Breast epithelium (tissue), 3 donors: ENCODE results near the gene ATP13A2.

Source experiments
- CTCF ChIP-seq, 3 donors: fragments of 450-650 bp; IDR thresholded peaks; one replicate each; pipeline ENCODE4 v1.5.1; 2016 to 2017; ENCODE audit warnings: antibody characterized with exemption in 3 of 3, mild to moderate bottlenecking in 3 of 3, moderate library complexity in 3 of 3
- POLR2AphosphoS5 ChIP-seq, 3 donors: sonication (generic); formaldehyde crosslinking; IDR thresholded peaks; one replicate each; pipeline ENCODE4 v1.6.1; 2017; ENCODE audit warnings: antibody characterized with exemption in 3 of 3

- TF ChIP-seq CTCF (IDR thresholded peaks at IDR 0.05) (no peak), POLR2AphosphoS5 (IDR thresholded peaks at IDR 0.05) (no peak)
Measured at GRCh38 chr1:16975211-16975610, 36.5 kb downstream of the ATP13A2 start.
